ENCODE measurements around the gene LRMDA. TPM values are rescaled to one million over a fixed set of nuclear protein-coding genes. Genes with fewer than 3 reads are reported as not detected.

LRMDA gene
- total and polyA plus RNA-seq, 2 of the 8 experiments (the other 6 are each of a cell fraction or from before 2014, with no cell fraction given): 0.86 to 2.8 TPM

- no peak for DNase-seq (ENCODE audit: low read depth in 1 of 2, low spot score in 2 of 2)
- ChIA-PET POLR2A (ENCODE audit: partially characterized antibody) (no interaction called here), CTCF (ENCODE audit: partially characterized antibody) (no interaction called here)
- Histone ChIP-seq H3K27me3 (replicated peaks in 1 of 4; ENCODE audit: control insufficient read depth in 3 of 4, extremely low read depth in 1 of 4, insufficient read depth in 3 of 4, low read length in 3 of 4) (no peaks in the 10 kb centered on the region), H2BK15ac (ENCODE audit: low read length) (no peak overlapping the region), H3K36me3 (ENCODE audit: control insufficient read depth in 2 of 4, insufficient read depth in 4 of 4, low read length in 3 of 4) (no peaks in the 10 kb centered on the region), H2BK5ac (ENCODE audit: low read depth, low read length) (no peak overlapping the region), H2BK20ac (ENCODE audit: low read length) (no peak overlapping the region), H3K23me2 (ENCODE audit: low read depth, low read length) (no peaks in the 10 kb centered on the region), H3K4me1 (replicated peaks in 1 of 4; ENCODE audit: control insufficient read depth in 3 of 4, insufficient read depth in 4 of 4, low read length in 3 of 4) (peaks cover 0 to 4% (median 0%) of the 10 kb centered on the region in 4 experiments; a peak in 2 of 7 replicates), H3K23ac (ENCODE audit: insufficient read length) (no peak overlapping the region), H4K5ac (ENCODE audit: insufficient read length, low read depth, low read length) (no peak overlapping the region), H2AK5ac (ENCODE audit: low read depth, low read length) (no peak overlapping the region), H3K18ac (ENCODE audit: extremely low read depth, low read length) (no peak overlapping the region), H3K56ac (replicated peaks; ENCODE audit: insufficient read length, low read depth, low read length) (no peak overlapping the region), H3K14ac (ENCODE audit: insufficient read length) (no peak overlapping the region), H3K9me3 (ENCODE audit: insufficient read depth in 2 of 2, low read depth in 1 of 2, low read length in 1 of 2) (no peaks in the 10 kb centered on the region), H3K4ac (replicated peaks; ENCODE audit: insufficient read length, low read depth, low read length) (no peak overlapping the region), H3K4me2 (ENCODE audit: insufficient read depth in 1 of 2, low read depth in 2 of 2, low read length in 2 of 2) (no peak overlapping the region), H4K8ac (ENCODE audit: extremely low read depth, insufficient read depth, low read length) (no peak overlapping the region), H3K4me3 (ENCODE audit: extremely low read depth in 1 of 4, insufficient read depth in 2 of 4, low read depth in 3 of 4, low read length in 4 of 4) (no peak overlapping the region), H4K20me1 (replicated peaks in 1 of 2; ENCODE audit: control insufficient read depth in 1 of 2, insufficient read depth in 2 of 2, low read length in 2 of 2) (no peaks in the 10 kb centered on the region), H3K79me1 (ENCODE audit: low read depth, low read length) (no peaks in the 10 kb centered on the region), H2BK120ac (replicated peaks; ENCODE audit: low read depth, low read length) (no peak overlapping the region), H4K91ac (replicated peaks; ENCODE audit: insufficient read length, low read length) (no peak overlapping the region), H3K27ac (ENCODE audit: low read depth, low read length) (no peak overlapping the region), H3K79me2 (ENCODE audit: control insufficient read depth in 1 of 2, insufficient read depth in 2 of 2, low read length in 2 of 2) (no peaks in the 10 kb centered on the region), H3K9ac (replicated peaks in 1 of 4; ENCODE audit: extremely low read depth in 1 of 4, low read depth in 3 of 4, low read length in 3 of 4) (no peak overlapping the region), H2BK12ac (ENCODE audit: low read depth, low read length) (no peak overlapping the region), H2AFZ (ENCODE audit: low read length) (no peak overlapping the region)
- FAIRE-seq: no peak
- WGBS, 2 experiments (ENCODE audit: extremely low coverage in 1 of 2, insufficient coverage in 1 of 2, insufficient read length in 1 of 2, insufficient replicate concordance in 2 of 2, low coverage in 1 of 2, low lambda C conversion rate in 2 of 2, missing lambda C conversion rate in 1 of 2): 83% methylated on average over 7 of the region's 7 CpGs; no CpG with 5 or more reads in 1 of the 2 experiments
- TF ChIP-seq SP4 (IDR thresholded peaks at IDR 0.05; ENCODE audit: low read length) (no peak), SUZ12 (IDR thresholded peaks at IDR 0.05; ENCODE audit: low read length) (no peak), CREB1 (IDR thresholded peaks at IDR 0.05) (no peak), SIRT6 (IDR thresholded peaks at IDR 0.05; ENCODE audit: low read length) (no peak), TEAD4 (IDR thresholded peaks at IDR 0.05; ENCODE audit: low read depth, low read length) (no peak), RXRA (IDR thresholded peaks at IDR 0.05; ENCODE audit: insufficient read depth, low read depth, low read length) (no peak), ASH2L (IDR thresholded peaks at IDR 0.05; ENCODE audit: low read length) (no peak)
Observed at GRCh38 chr10:75508814-75509306, 77.4 kb downstream of the LRMDA start.
